ENCODE measurements around the gene MTCL3.
A peak's percentile ranks its signal among the peaks of the same experiment; 100 is the strongest.

MTCL3 gene

GRCh38 chr6:127459231-127459641 is 59.9 kb downstream of the MTCL3 start, which contains the start of gene KIAA0408 (continued):
- TF ChIP-seq ZNF263 (CRISPR knock-in tag; IDR thresholded peaks at IDR 0.05; ENCODE audit: low read depth): no peak
- no peak for TF ChIP-seq ZNF396 (CRISPR knock-in tag; IDR thresholded peaks at IDR 0.05; ENCODE audit: borderline replicate concordance)
- no peak for TF ChIP-seq PREB (CRISPR knock-in tag; IDR thresholded peaks at IDR 0.05; ENCODE audit: borderline replicate concordance)

GRCh38 chr6:127458817-127459216 is 60.3 kb downstream of the MTCL3 start:
- ATAC-seq: peak; percentile 31
- H3K4me3 Mint-ChIP-seq: peak overlapping the region; percentile 18

More at GRCh38 chr6:127458817-127459216, 60.3 kb downstream of the MTCL3 start:
- TF ChIP-seq ZNF425 (CRISPR knock-in tag; conservative IDR thresholded peaks at IDR 0.05): no peak
- TF ChIP-seq RELA (CRISPR knock-in tag; IDR thresholded peaks at IDR 0.05; ENCODE audit: borderline replicate concordance): no peak
- no peak for TF ChIP-seq ZNF671 (CRISPR knock-in tag; IDR thresholded peaks at IDR 0.05)
- TF ChIP-seq PRDM15 (CRISPR knock-in tag; IDR thresholded peaks at IDR 0.05): no peak
- no peak for TF ChIP-seq AFF4 (CRISPR knock-in tag; IDR thresholded peaks at IDR 0.05; ENCODE audit: borderline replicate concordance)
- no peak for TF ChIP-seq JUN (CRISPR knock-in tag; IDR thresholded peaks at IDR 0.05)
- TF ChIP-seq ESRRA (CRISPR knock-in tag; IDR thresholded peaks at IDR 0.05; ENCODE audit: borderline replicate concordance): no peak
- TF ChIP-seq MYBL2 (CRISPR knock-in tag; IDR thresholded peaks at IDR 0.05): no peak
- no peak for TF ChIP-seq TEAD1 (CRISPR knock-in tag; IDR thresholded peaks at IDR 0.05)
- TF ChIP-seq PRRX2 (CRISPR knock-in tag; IDR thresholded peaks at IDR 0.05): no peak
- TF ChIP-seq ATF3 (CRISPR knock-in tag; conservative IDR thresholded peaks at IDR 0.05): no peak
- TF ChIP-seq ZSCAN18 (CRISPR knock-in tag; IDR thresholded peaks at IDR 0.05): no peak
- TF ChIP-seq TCF7 (CRISPR knock-in tag; IDR thresholded peaks at IDR 0.05; ENCODE audit: low read depth): no peak
- TF ChIP-seq CTCF (IDR thresholded peaks at IDR 0.05): no peak
- ChIA-PET CTCF (interaction anchor here (0.9 to 4.6 kb wide), 8 partner anchors 18 to 272 kb away, joined by 3 to 55 read pairs (median 6); partner anchors contain the start of genes MTCL3 and RNF146), POLR2A (interaction anchor here (1.7 kb wide), 1 partner anchor 56 kb away, joined by 10 read pairs; no protein-coding TSS in a partner anchor)
- Mint-ChIP-seq H3K36me3 (no peaks in the 10 kb centered on the region), H3K9me3 (no peaks in the 10 kb centered on the region), H3K27me3 (ENCODE audit: low read depth) (no peaks in the 10 kb centered on the region), H3K4me1 (peaks cover 51% of the 10 kb centered on the region), H3K27ac (peak overlapping the region; percentile 61)
- DNase-seq (ENCODE audit: low spot score): no peak
